HG03575 (cell line): Measurements from ENCODE around the gene PSME3IP1.

ENCODE experiments used
- ATAC-seq: cut with Tn5 transposase; IDR thresholded peaks from one replicate; pipeline ENCODE4 v1.9.1; 2021; ENCODE audit not compliant: unreplicated experiment, insufficient number of reproducible peaks, low FRiP score; ENCODE audit errors: extremely low read depth

PSME3IP1 gene

GRCh38 chr16:57179215-57179828 lies 6.5 kb downstream of the PSME3IP1 start:
- ATAC-seq: no peak

DNA sequence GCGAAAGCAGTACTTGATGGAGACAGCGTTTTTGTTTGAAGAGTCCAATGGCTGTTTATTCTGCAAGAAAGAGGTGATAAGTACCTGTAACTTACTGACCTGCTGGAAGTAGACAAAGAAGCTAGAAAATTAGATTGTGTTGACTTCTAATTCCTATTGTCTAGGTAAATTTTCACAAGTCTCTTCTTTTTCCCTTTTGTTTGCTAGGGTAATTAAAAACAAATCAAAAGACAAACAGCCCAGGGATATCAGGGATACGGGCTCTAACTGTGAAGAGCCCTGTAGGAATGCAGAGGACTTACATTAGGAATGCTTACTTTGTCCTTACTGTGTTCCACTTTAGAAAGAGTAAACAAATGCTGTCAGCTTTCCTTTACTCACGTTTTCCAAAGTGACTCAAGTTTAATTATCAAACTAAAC lies 7.0 kb downstream of the PSME3IP1 start:
- no peak for ATAC-seq

DNA sequence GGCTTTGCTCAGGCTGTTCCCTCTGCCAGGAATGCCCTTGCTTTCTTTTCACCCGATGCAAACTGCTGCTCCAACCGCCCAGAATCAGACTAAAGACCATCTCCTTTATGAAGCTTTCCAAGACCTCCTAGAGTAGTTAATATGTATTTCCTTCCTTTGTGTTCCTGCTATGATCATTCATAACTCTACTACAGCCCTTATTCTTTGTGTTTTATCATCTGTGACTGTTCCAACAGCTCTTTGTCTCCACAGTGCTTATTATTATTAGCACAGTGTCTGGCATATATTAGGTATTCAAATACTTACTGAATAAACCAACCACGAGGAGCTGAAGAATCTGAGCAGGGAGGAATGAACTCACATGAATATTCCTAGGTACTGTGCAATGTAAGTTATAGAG lies 7.6 kb downstream of the PSME3IP1 start:
- no peak for ATAC-seq

- ATAC-seq: no peak
Measured at GRCh38 chr16:57175896-57176295, 9.9 kb downstream of the PSME3IP1 start.

GRCh38 chr16:57172721-57173290 lies 13.0 kb downstream of the PSME3IP1 start:
- no peak for ATAC-seq

- ATAC-seq: no peak
Measured at GRCh38 chr16:57169327-57169726, 16.5 kb downstream of the PSME3IP1 start.

GRCh38 chr16:57167953-57168352 lies 17.9 kb downstream of the PSME3IP1 start:
- no peak for ATAC-seq

DNA sequence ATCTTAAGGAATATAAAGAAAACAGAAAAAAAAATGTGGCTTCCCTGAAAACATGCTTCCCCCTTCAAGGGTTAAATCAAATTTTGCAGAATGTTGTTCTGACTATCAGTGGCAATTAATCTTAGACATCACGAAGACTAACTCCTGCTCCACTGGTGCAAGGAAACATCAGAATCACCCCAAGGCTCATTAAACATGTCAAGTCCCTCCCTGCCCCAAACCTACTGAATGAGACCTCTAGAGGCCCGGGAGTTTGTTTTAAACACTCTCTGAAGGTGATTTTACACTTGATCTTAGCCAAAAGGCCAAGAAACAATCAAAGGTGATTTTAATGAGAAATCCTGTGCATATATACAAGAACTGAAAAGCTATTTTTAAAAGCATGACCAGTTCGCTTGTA lies 18.3 kb downstream of the PSME3IP1 start:
- ATAC-seq: no peak

DNA sequence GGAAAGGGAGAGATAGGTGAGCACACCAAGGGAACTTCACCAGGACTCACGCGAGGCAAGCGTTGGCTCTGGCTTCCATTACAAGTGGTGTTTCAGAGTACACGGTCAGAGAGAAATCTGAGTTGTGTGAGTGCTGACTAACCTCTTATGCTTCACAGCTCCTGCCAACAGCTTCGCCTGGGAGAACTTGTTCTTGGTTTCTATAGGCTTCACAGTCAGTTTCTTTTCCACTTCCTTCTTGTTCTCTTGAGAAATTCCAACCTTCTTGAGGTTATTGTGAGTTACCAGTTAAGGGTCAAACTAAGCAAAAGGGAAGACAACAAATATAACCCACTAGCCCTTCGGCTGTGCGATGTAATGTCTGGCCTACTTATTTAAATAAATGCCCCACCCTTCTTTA lies 18.9 kb downstream of the PSME3IP1 start:
- no peak for ATAC-seq

GRCh38 chr16:57166451-57166850 lies 19.4 kb downstream of the PSME3IP1 start:
- ATAC-seq: no peak

DNA sequence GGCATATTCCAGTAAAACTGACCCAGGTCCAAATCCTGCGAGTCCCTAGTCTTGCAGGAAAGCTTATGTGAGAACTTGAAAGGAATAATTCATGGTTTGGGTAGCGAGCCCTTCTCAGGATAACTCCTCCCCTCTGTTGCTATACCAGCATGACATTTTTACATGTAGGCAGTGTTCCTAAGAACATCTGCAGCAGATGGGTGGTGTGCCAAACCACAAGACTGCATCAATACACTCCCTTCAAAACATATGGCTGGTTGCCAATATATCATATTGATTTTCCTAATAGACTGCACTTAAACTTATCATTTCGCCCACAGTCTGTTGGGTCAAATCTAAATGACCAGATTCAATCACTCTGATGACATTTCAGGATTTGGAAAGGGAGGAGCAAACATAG lies 19.9 kb downstream of the PSME3IP1 start:
- no peak for ATAC-seq

- no peak for ATAC-seq
Measured at GRCh38 chr16:57165483-57165882, 20.4 kb downstream of the PSME3IP1 start.

DNA sequence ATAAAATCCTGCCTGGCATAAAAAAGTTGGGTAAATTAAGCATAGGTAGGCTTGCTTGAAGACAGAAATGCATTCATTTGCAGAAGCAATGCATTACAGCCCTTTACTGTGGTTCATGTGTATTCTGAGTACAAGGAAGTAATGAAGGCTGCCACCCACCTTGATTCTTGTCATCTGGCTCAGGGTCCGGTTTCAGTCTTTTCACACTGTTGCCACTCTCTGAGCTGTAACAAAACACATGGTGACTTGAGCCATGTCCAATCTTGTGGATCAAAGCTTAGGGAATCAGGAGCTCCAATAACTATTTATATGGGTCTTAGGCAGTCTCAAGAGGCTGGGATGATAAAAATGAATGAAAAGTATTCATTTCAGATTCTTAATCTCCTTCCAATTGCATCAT lies 22.0 kb downstream of the PSME3IP1 start:
- ATAC-seq: no peak

- ATAC-seq: no peak
Measured at GRCh38 chr16:57159447-57159846, 26.4 kb downstream of the PSME3IP1 start.

- no peak for ATAC-seq
Measured at GRCh38 chr16:57157533-57157932, 28.3 kb downstream of the PSME3IP1 start.

- ATAC-seq: no peak
Measured at GRCh38 chr16:57156351-57156703, 29.5 kb downstream of the PSME3IP1 start.

DNA sequence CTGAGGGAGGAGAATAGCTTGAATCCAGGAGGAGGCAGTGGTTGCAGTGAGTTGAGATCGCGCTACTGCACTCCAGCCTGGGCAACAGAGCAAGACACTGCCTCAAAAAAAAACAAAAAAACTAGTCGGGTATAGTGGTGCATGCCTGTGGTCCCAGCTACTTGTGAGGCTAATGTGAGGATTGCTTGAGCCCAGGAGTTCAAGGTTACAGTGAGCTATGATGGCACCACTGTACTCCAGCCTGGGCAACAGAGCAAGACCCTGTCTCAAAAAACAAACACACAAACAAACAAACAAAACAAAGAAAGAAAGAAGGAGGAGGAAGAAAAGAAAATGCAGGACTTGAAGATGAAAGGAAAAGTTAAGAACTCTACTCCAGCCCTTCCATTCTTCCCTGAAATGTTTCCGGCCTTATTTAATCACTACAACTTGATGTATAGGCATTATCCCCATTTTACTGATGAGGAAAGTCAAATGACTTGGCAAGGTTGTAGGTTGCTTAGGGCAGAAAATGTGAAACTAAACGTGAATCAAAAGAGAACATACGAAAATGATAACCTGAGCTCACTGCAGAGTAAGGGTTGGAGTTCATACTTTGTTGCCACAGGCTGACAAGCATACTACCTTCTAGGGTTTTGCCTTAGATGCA lies 30.0 kb downstream of the PSME3IP1 start:
- no peak for ATAC-seq

GRCh38 chr16:57153841-57154240 lies 32.0 kb downstream of the PSME3IP1 start:
- ATAC-seq: no peak

GRCh38 chr16:57152096-57153093 lies 33.4 kb downstream of the PSME3IP1 start:
- ATAC-seq: no peak

DNA sequence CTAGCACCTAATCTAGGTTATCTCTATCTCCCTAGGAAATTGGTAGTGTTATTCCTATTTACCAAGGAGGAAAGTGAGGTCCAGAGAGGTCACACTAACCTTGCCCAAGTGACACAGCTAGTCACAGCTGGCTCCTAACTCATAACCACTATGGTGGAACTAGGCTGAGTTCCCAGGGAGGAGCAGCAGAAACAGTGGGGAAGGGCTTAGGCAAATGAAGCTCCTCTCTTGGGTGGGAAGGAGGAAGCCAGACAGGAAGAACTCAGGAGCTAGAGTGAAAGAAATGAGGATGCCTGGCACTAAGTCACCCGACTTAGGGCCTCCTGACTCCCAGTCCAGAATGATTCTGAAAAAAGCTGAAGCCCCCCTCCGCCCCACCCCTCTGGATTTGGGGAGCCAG lies 34.5 kb downstream of the PSME3IP1 start:
- ATAC-seq: no peak
